Nephron progenitor cell (in vitro differentiated cells): Measurements from ENCODE around the gene HMCN1.

ENCODE experiments used
- DNase-seq: peaks from one replicate; pipeline ENCODE4 v3.0.0; 2021
- H3K27ac Mint-ChIP-seq: 2 replicates; pipeline ENCODE4 v1.8.0; 2021; ENCODE audit warnings: mild to moderate bottlenecking, moderate library complexity, mixed read lengths
- H3K27me3 Mint-ChIP-seq: 2 replicates; pipeline ENCODE4 v1.8.0; 2021; ENCODE audit warnings: mild to moderate bottlenecking, low read depth, mixed read lengths; ENCODE audit not compliant: poor library complexity
- H3K36me3 Mint-ChIP-seq: 2 replicates; pipeline ENCODE4 v1.8.0; 2021; ENCODE audit warnings: low read depth, mixed read lengths
- H3K4me1 Mint-ChIP-seq: 2 replicates; pipeline ENCODE4 v1.8.0; 2021; ENCODE audit warnings: mixed read lengths
- H3K4me3 Mint-ChIP-seq: 2 replicates; pipeline ENCODE4 v1.8.0; 2021; ENCODE audit warnings: mild to moderate bottlenecking, moderate library complexity, mixed read lengths
- H3K9me3 Mint-ChIP-seq: 2 replicates; pipeline ENCODE4 v1.8.0; 2021; ENCODE audit warnings: mild to moderate bottlenecking, moderate library complexity, mixed read lengths
- TF ChIP-seq, protein P1 (sequence below): fragments of 200-600 bp; sonication (generic); IDR thresholded peaks from 2 replicates; pipeline ENCODE4 v1.5.0; 2021; ENCODE audit warnings: antibody characterized with exemption

The HMCN1 gene

DNA sequence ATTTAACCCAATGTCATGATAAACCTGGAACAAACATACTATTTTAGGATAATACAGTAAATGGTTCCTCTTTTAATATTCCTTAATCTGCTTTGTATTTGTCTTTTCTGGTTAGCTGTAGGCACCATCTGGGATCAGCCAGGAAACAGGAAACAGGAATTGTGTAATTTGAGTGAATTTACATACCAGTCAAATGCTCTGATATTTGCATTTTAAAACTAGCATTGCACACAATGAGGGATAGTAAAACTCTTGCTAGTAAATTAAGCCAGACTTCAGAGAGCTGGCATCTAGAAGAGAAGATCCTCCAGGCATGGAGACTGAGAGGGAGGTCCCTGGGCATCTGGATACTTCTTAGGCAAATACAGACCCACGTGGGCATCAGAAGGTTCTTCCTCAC lies 103.5 kb downstream of the HMCN1 start:
- H3K27me3 Mint-ChIP-seq = peaks cover 3% of the 10 kb centered on the region
- peaks cover 7% of the 10 kb centered on the region for H3K4me1 Mint-ChIP-seq
- no peaks in the 10 kb centered on the region for H3K36me3 Mint-ChIP-seq
- H3K9me3 Mint-ChIP-seq = peaks cover 2% of the 10 kb centered on the region
- no peak overlapping the region for H3K27ac Mint-ChIP-seq
- H3K4me3 Mint-ChIP-seq = no peak overlapping the region
- no peak for DNase-seq
- TF ChIP-seq, protein P1, sequence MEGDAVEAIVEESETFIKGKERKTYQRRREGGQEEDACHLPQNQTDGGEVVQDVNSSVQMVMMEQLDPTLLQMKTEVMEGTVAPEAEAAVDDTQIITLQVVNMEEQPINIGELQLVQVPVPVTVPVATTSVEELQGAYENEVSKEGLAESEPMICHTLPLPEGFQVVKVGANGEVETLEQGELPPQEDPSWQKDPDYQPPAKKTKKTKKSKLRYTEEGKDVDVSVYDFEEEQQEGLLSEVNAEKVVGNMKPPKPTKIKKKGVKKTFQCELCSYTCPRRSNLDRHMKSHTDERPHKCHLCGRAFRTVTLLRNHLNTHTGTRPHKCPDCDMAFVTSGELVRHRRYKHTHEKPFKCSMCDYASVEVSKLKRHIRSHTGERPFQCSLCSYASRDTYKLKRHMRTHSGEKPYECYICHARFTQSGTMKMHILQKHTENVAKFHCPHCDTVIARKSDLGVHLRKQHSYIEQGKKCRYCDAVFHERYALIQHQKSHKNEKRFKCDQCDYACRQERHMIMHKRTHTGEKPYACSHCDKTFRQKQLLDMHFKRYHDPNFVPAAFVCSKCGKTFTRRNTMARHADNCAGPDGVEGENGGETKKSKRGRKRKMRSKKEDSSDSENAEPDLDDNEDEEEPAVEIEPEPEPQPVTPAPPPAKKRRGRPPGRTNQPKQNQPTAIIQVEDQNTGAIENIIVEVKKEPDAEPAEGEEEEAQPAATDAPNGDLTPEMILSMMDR = no peak

DNA sequence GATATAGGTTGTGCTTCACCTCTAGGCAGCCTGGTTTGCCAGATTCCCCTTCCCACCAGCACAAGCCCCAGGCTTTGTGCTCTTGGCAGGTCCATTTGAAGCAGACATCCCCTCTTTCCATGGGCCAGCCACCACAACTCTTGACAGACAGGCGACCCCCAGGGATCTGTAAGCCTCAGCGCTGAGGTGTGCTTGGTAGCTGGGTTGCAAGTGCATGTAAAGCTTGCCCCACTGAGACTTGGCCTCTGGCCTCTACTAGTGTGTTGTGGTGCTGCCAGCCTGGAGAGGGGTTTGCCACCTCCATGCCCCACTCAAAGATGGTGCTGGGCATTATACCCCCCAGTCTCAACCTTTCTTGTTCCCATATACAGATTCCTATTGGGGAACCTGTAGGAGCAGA lies 103.9 kb downstream of the HMCN1 start:
- H3K9me3 Mint-ChIP-seq = peaks cover 2% of the 10 kb centered on the region
- no peak overlapping the region for H3K4me3 Mint-ChIP-seq
- peaks cover 7% of the 10 kb centered on the region for H3K4me1 Mint-ChIP-seq
- peaks cover 3% of the 10 kb centered on the region for H3K27me3 Mint-ChIP-seq
- H3K36me3 Mint-ChIP-seq = no peaks in the 10 kb centered on the region
- TF ChIP-seq, protein P1 = no peak
- H3K27ac Mint-ChIP-seq = no peak overlapping the region
- DNase-seq = no peak

DNA sequence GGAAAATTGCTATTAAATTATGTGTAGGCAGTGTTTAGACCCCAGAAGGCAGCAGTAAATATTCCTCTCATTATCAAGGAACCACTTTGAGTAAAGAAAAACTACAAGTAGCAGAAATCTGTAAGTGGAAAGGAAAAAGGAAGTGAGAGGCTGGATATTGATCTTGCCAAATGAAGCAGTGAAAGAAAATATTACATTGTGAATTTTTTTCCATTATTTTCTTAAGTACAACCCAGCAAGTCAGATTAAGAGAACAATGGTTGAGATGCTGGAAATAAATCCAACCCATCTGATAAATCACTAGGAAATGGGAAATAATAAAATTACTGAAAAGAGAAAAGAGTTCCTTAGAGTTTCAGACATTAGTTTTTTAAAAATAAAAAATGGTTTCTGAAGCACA lies 106.7 kb downstream of the HMCN1 start:
- Mint-ChIP-seq H3K27ac (no peak overlapping the region), H3K36me3 (no peaks in the 10 kb centered on the region), H3K4me3 (no peak overlapping the region), H3K9me3 (peaks cover 2% of the 10 kb centered on the region), H3K27me3 (peaks cover 3% of the 10 kb centered on the region), H3K4me1 (peaks cover 7% of the 10 kb centered on the region)
- TF ChIP-seq, protein P1 = no peak
- DNase-seq = no peak

DNA sequence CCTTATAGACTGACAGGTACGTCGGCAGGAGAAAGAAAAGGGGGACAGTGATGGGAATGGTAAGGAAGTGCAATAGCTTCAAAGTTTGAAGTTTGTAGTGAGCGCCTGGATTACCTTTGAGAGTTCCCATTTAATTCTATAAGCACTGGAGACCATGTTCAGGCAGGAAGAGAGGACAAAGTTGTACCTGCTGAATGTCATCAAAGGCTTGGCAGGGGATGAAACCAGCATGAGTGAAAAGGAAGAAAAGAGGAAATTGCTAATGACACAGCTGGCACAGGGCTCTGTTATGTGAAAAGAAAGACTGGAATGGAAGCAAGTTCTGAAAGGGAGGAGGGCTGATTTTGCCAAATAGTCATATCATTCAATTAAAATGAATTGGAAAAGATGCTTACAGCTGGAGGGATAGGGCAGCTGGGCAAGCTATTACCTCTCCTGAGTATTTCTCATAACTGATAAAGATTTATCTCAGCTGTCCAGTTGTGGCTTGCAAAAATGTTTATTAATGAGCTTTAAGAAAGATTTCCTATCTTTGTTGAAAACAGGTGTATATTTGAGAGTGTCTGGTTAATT lies 109.2 kb downstream of the HMCN1 start:
- peaks cover 3% of the 10 kb centered on the region for H3K27me3 Mint-ChIP-seq
- peaks cover 5% of the 10 kb centered on the region for H3K4me1 Mint-ChIP-seq
- no peaks in the 10 kb centered on the region for H3K36me3 Mint-ChIP-seq
- H3K27ac Mint-ChIP-seq = peak overlapping the region; percentile 52
- no peak overlapping the region for H3K4me3 Mint-ChIP-seq
- TF ChIP-seq, protein P1 = no peak
- DNase-seq = no peak
- no peaks in the 10 kb centered on the region for H3K9me3 Mint-ChIP-seq

DNA sequence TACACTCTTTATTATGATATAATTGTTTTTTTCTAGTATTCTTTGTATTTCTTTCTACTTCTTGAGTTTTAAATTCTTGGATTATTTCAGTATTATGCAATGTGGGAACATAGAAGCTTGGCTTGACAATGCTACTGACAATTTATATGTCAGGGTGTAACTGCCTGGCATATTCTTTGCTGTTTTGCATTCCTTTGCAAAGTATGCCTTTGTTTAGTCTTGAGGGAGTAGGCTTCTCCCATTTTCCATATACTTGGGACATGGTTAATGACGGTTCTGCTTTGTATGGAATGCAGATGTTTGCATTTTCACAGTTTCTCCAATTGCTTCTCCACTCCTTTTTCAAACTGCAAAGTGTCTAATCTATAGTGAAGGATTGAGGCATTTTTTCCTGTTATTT lies 109.8 kb downstream of the HMCN1 start:
- no peak for DNase-seq
- TF ChIP-seq, protein P1 = no peak
- H3K36me3 Mint-ChIP-seq = no peaks in the 10 kb centered on the region
- H3K4me3 Mint-ChIP-seq = no peak overlapping the region
- H3K9me3 Mint-ChIP-seq = no peaks in the 10 kb centered on the region
- no peaks in the 10 kb centered on the region for H3K4me1 Mint-ChIP-seq
- peaks cover 3% of the 10 kb centered on the region for H3K27me3 Mint-ChIP-seq
- H3K27ac Mint-ChIP-seq = no peak overlapping the region

DNA sequence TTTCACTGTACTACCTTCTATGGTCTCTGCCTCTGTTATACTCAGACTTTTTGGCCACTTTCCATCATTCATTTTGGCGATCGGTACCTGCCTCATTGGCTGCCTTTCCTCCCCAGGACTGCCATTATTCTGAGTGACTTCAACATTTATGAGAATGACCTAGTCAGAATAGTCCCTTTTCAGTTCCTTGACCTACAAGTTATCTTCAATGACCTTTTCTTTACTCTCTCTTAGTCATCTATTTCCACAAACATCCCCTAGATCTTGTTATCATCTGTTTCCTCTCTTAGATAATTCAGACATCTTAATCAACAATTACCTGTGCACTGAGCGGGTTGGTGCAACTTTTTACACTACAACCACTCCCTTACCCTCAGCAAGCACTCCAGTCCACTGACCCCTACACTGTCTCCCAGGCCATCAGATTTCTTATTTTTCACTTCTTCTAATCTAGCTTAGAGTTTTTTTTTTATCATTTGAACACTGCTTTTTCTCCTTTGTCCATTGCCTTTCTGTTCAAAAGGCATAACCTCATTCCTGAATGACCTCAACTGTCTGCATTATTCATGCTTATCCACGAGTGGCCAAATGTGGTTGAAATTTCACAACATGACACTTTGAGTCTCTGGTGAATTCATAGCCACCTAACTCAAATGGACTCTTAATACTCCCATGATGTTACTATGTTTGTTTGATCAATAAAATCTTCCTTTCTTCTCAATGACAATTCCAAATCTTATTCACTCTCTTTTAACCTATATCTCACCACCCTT lies 112.7 kb downstream of the HMCN1 start:
- no peaks in the 10 kb centered on the region for H3K36me3 Mint-ChIP-seq
- no peaks in the 10 kb centered on the region for H3K27me3 Mint-ChIP-seq
- H3K4me3 Mint-ChIP-seq = no peak overlapping the region
- no peaks in the 10 kb centered on the region for H3K4me1 Mint-ChIP-seq
- DNase-seq = no peak
- TF ChIP-seq, protein P1 = no peak
- no peaks in the 10 kb centered on the region for H3K9me3 Mint-ChIP-seq
- H3K27ac Mint-ChIP-seq = no peak overlapping the region
